Spleen (tissue), 7 donors: ENCODE measurements around the gene GSTT4.

Source experiments
- CTCF ChIP-seq, 11 experiments: fragments of 200-600 bp in 7 of 11; fragments of 450-650 bp in 4 of 11; sonication (generic) in 4 of 11; IDR thresholded peaks in 8 of 11; conservative IDR thresholded peaks in 3 of 11; 1 replicate in 7 of 11; 2 replicates in 4 of 11; pipeline versions ENCODE4 v1.4.0 to v1.8.0; 2016 to 2021; ENCODE audit warnings: antibody characterized with exemption in 11 of 11, inconsistent platforms in 4 of 11, mild to moderate bottlenecking in 1 of 11
- POLR2A ChIP-seq, 3 donors: fragments of 450-650 bp; IDR thresholded peaks; one replicate each; pipeline ENCODE4 v1.5.1; 2017; ENCODE audit warnings: antibody characterized with exemption in 3 of 3, mild to moderate bottlenecking in 1 of 3
- POLR2AphosphoS5 ChIP-seq, 3 donors: sonication (generic); formaldehyde crosslinking; IDR thresholded peaks; one replicate each; pipeline ENCODE4 v1.5.1; 2017; ENCODE audit warnings: antibody characterized with exemption in 3 of 3
- donor health status: DM: no; HTN: no; CAD: no; lungs with moderate emphysema.
- donor health status: DM: no; HTN: no; CAD: no.
- donor health status: DM: no; HTN: no; CAD: no.

GRCh38 chr22:24026733-24027132, 21.5 kb upstream of the GSTT4 start:
- TF ChIP-seq POLR2A (IDR thresholded peaks at IDR 0.05): no peak
- no peak for TF ChIP-seq CTCF (IDR thresholded peaks at IDR 0.05 in 8 of 11, conservative IDR thresholded peaks at IDR 0.05 in 3 of 11)
- TF ChIP-seq POLR2AphosphoS5 (IDR thresholded peaks at IDR 0.05): no peak
